ENCODE data around the gene CAV3. TPM values are rescaled to one million over a fixed set of nuclear protein-coding genes. Genes with fewer than 3 reads are reported as not detected.

The CAV3 gene
- total and polyA plus RNA-seq, 4 donors: 0.06 to 0.18 TPM; not detected in 2

DNA sequence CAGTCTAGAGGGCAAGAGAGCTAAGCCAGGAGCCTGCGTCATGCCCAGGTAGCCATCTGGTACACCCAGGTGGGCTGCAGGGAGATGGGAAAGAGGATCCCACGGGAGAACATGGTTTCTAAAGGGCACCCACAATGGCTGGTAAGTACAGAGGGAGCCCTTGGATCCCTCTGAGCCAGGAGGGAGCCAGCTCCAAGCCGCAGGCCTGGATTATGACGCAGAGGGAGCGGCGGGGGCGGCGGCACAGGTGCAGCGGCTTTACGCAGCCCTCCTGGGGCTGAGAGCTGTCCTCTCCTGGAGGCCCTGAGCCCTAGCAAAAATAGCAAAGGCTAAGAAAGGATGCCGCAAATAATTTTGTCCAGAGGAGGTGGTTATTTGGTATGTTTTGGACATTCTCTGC, 2.8 kb downstream of the CAV3 start:
- H3K27me3 ChIP-seq (ENCODE audit: control insufficient read depth in 3 of 3, insufficient read depth in 3 of 3, low read length in 2 of 3): no peaks in the 10 kb centered on the region
- H3K4me1 ChIP-seq (ENCODE audit: control insufficient read depth in 5 of 5, insufficient read depth in 5 of 5, low read length in 5 of 5): peaks cover 0 to 18% (median 4%) of the 10 kb centered on the region in 5 donors
- DNase-seq (no peak), ATAC-seq (ENCODE audit: insufficient read depth, low FRiP score) (no peak)
- H3K9me3 ChIP-seq (ENCODE audit: control insufficient read depth in 4 of 4, insufficient read depth in 3 of 4, low read length in 3 of 4): no peaks in the 10 kb centered on the region
- no peaks in the 10 kb centered on the region for H3K36me3 ChIP-seq (ENCODE audit: control insufficient read depth in 4 of 4, insufficient read depth in 4 of 4, low read length in 4 of 4)
- TF ChIP-seq, protein P1, sequence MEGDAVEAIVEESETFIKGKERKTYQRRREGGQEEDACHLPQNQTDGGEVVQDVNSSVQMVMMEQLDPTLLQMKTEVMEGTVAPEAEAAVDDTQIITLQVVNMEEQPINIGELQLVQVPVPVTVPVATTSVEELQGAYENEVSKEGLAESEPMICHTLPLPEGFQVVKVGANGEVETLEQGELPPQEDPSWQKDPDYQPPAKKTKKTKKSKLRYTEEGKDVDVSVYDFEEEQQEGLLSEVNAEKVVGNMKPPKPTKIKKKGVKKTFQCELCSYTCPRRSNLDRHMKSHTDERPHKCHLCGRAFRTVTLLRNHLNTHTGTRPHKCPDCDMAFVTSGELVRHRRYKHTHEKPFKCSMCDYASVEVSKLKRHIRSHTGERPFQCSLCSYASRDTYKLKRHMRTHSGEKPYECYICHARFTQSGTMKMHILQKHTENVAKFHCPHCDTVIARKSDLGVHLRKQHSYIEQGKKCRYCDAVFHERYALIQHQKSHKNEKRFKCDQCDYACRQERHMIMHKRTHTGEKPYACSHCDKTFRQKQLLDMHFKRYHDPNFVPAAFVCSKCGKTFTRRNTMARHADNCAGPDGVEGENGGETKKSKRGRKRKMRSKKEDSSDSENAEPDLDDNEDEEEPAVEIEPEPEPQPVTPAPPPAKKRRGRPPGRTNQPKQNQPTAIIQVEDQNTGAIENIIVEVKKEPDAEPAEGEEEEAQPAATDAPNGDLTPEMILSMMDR (IDR thresholded peaks at IDR 0.05; ENCODE audit: control extremely low read depth, extremely low read depth): no peak
- no peak overlapping the region for H3K9ac ChIP-seq (ENCODE audit: insufficient read depth in 1 of 2, low read length in 2 of 2)
- H3K27ac ChIP-seq (ENCODE audit: low read depth in 1 of 2, low read length in 1 of 2): no peak overlapping the region
- 88 to 90% methylated on average over 11 of the region's 11 CpGs for WGBS, 2 donors
- no peak overlapping the region for H3K4me3 ChIP-seq

DNA sequence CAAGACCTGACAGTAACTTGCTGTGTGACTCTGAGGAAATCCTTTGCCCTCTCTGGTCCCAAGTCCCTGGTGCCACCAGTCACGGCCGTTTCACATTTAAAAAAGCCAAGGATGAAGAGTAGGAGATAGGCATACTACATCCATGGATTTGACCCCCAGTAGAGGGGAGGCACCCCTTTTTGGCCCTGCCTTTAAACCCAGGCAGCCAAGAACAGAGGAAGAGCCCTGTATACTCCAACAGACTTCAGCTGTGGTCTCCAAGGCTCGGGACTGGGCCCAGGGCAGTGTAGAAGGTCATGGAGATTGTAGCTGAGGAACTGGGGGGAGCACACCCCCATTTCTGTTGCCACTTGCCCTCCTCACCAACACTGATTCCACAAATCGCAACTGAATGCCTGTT, 3.7 kb downstream of the CAV3 start:
- DNase-seq: no peak
- 91 to 94% methylated on average over 4 of the region's 4 CpGs for WGBS, 2 donors
- Histone ChIP-seq H3K4me3 (no peak overlapping the region), H3K4me1 (ENCODE audit: control insufficient read depth in 5 of 5, insufficient read depth in 5 of 5, low read length in 5 of 5) (peaks cover 0 to 26% (median 8%) of the 10 kb centered on the region in 5 donors), H3K27me3 (ENCODE audit: control insufficient read depth in 3 of 3, insufficient read depth in 3 of 3, low read length in 2 of 3) (no peaks in the 10 kb centered on the region), H3K9me3 (ENCODE audit: control insufficient read depth in 4 of 4, insufficient read depth in 3 of 4, low read length in 3 of 4) (no peaks in the 10 kb centered on the region), H3K27ac (ENCODE audit: low read depth in 1 of 2, low read length in 1 of 2) (no peak overlapping the region), H3K36me3 (ENCODE audit: control insufficient read depth in 4 of 4, insufficient read depth in 4 of 4, low read length in 4 of 4) (no peaks in the 10 kb centered on the region), H3K9ac (ENCODE audit: insufficient read depth in 1 of 2, low read length in 2 of 2) (no peak overlapping the region)
- ATAC-seq (ENCODE audit: insufficient read depth, low FRiP score): no peak
- TF ChIP-seq, protein P1 (IDR thresholded peaks at IDR 0.05; ENCODE audit: control extremely low read depth, extremely low read depth): no peak

DNA sequence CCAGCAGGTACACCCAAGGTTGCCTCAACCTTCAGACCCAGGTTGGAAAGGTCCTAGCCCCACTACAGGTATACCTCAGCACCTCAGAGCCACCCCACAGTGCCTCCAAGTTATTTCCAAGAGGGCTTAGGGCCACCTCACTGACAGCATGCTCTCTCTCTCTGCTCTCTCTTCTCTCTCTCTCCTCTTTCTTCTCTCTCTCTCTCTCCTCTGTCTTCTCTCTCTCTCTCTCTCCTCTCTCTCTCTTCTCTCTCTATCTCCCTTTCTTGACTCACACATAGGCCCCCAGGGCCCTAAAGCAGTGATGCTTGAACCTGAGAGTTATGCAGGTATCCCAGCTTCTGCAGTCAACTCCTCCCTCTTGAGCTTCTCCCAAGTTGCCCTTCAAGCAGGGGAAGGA, 4.2 kb downstream of the CAV3 start:
- Histone ChIP-seq H3K9me3 (ENCODE audit: control insufficient read depth in 4 of 4, insufficient read depth in 3 of 4, low read length in 3 of 4) (no peaks in the 10 kb centered on the region), H3K9ac (ENCODE audit: insufficient read depth in 1 of 2, low read length in 2 of 2) (no peak overlapping the region)
- TF ChIP-seq, protein P1 (IDR thresholded peaks at IDR 0.05; ENCODE audit: control extremely low read depth, extremely low read depth): no peak

DNA sequence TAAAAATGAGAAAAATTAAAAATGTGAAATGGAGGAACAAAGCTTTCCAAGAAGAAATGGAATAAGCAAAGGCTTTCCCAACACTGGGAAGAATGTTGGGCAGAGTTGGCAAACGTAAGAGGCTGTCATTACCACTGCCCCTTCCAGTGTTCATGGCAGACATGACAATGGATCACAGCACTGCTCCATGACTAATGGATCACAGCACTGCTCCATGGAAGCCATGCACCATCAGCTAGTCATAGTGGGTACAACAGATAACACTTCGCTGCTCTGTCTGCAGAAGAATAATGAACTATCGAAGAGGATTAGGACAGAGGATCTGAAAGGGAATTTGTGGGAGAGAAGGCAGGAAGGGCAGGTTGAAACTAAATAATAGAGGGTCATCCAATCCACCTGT, 5.0 kb downstream of the CAV3 start:
- Histone ChIP-seq H3K36me3 (ENCODE audit: control insufficient read depth in 4 of 4, insufficient read depth in 4 of 4, low read length in 4 of 4) (no peaks in the 10 kb centered on the region), H3K4me3 (no peak overlapping the region), H3K27ac (ENCODE audit: low read depth in 1 of 2, low read length in 1 of 2) (no peak overlapping the region), H3K9ac (ENCODE audit: insufficient read depth in 1 of 2, low read length in 2 of 2) (no peak overlapping the region), H3K27me3 (ENCODE audit: control insufficient read depth in 3 of 3, insufficient read depth in 3 of 3, low read length in 2 of 3) (no peaks in the 10 kb centered on the region), H3K9me3 (ENCODE audit: control insufficient read depth in 4 of 4, insufficient read depth in 3 of 4, low read length in 3 of 4) (no peaks in the 10 kb centered on the region), H3K4me1 (ENCODE audit: control insufficient read depth in 5 of 5, insufficient read depth in 5 of 5, low read length in 5 of 5) (peaks cover 0 to 15% (median 1%) of the 10 kb centered on the region in 5 donors)
- DNase-seq: no peak
- ATAC-seq (ENCODE audit: insufficient read depth, low FRiP score): no peak
- TF ChIP-seq, protein P1 (IDR thresholded peaks at IDR 0.05; ENCODE audit: control extremely low read depth, extremely low read depth): no peak
- WGBS, 2 donors: 64 to 75% methylated on average over 3 of the region's 3 CpGs

More for the DNA sequence above, 4.2 kb downstream of the CAV3 start:
- H3K4me1 ChIP-seq (ENCODE audit: control insufficient read depth in 5 of 5, insufficient read depth in 5 of 5, low read length in 5 of 5): peaks cover 0 to 23% (median 8%) of the 10 kb centered on the region in 5 donors
- H3K27ac ChIP-seq (ENCODE audit: low read depth in 1 of 2, low read length in 1 of 2): no peak overlapping the region
- no peak for ATAC-seq (ENCODE audit: insufficient read depth, low FRiP score)
- no peak for DNase-seq
- no peaks in the 10 kb centered on the region for H3K36me3 ChIP-seq (ENCODE audit: control insufficient read depth in 4 of 4, insufficient read depth in 4 of 4, low read length in 4 of 4)
- H3K27me3 ChIP-seq (ENCODE audit: control insufficient read depth in 3 of 3, insufficient read depth in 3 of 3, low read length in 2 of 3): no peaks in the 10 kb centered on the region
- H3K4me3 ChIP-seq: no peak overlapping the region
